ENCODE measurements around the gene GFRA3. TPM values are rescaled to one million over a fixed set of nuclear protein-coding genes. Genes with fewer than 3 reads are reported as not detected.

The GFRA3 gene
- total RNA-seq, 4 donors from 2014 or later: 0.85 to 2.0 (median 1.1) TPM; not detected in 1

- DNase-seq (ENCODE audit: low spot score in 2 of 2): no peak
- Histone ChIP-seq H3K4me1 (peaks cover 9% of the 10 kb centered on the region), H3K9me3 (no peaks in the 10 kb centered on the region), H3K27me3 (peaks cover 16% of the 10 kb centered on the region), H3K27ac (no peak overlapping the region), H3K4me3 (no peak overlapping the region), H3K36me3 (no peaks in the 10 kb centered on the region)
- TF ChIP-seq EP300 (IDR thresholded peaks at IDR 0.05) (no peak), CTCF (IDR thresholded peaks at IDR 0.05) (no peak), POLR2A (IDR thresholded peaks at IDR 0.05) (no peak), POLR2AphosphoS5 (IDR thresholded peaks at IDR 0.05) (no peak)
- WGBS: 82% methylated on average over 5 of the region's 5 CpGs
These were observed 3.1 kb downstream of the GFRA3 start for GRCh38 chr5:138271281-138271680.

- H3K36me3 ChIP-seq: no peaks in the 10 kb centered on the region
- no peak for DNase-seq (ENCODE audit: low spot score in 2 of 2)
- TF ChIP-seq EP300 (IDR thresholded peaks at IDR 0.05) (no peak), POLR2AphosphoS5 (IDR thresholded peaks at IDR 0.05) (no peak), CTCF (IDR thresholded peaks at IDR 0.05) (no peak), POLR2A (IDR thresholded peaks at IDR 0.05) (no peak)
- 94% methylated on average over 5 of the region's 8 CpGs for WGBS
- H3K27me3 ChIP-seq: peaks cover 7% of the 10 kb centered on the region
- no peaks in the 10 kb centered on the region for H3K9me3 ChIP-seq
- no peak overlapping the region for H3K4me3 ChIP-seq
- no peak overlapping the region for H3K27ac ChIP-seq
- H3K4me1 ChIP-seq: no peaks in the 10 kb centered on the region
These were observed 10.2 kb downstream of the GFRA3 start for GRCh38 chr5:138264183-138264582.

GRCh38 chr5:138263581-138263980 is 10.8 kb downstream of the GFRA3 start:
- no peaks in the 10 kb centered on the region for H3K4me1 ChIP-seq
- H3K36me3 ChIP-seq: no peaks in the 10 kb centered on the region
- H3K27ac ChIP-seq: no peak overlapping the region
- H3K9me3 ChIP-seq: no peaks in the 10 kb centered on the region
- WGBS: 73% methylated on average over 3 of the region's 3 CpGs
- DNase-seq (ENCODE audit: low spot score in 2 of 2): no peak
- H3K27me3 ChIP-seq: peaks cover 7% of the 10 kb centered on the region
- H3K4me3 ChIP-seq: no peak overlapping the region
- TF ChIP-seq POLR2AphosphoS5 (IDR thresholded peaks at IDR 0.05) (no peak), EP300 (IDR thresholded peaks at IDR 0.05) (no peak), POLR2A (IDR thresholded peaks at IDR 0.05) (no peak), CTCF (IDR thresholded peaks at IDR 0.05) (no peak)

- WGBS: 61% methylated on average over 4 of the region's 4 CpGs
- Histone ChIP-seq H3K4me1 (no peaks in the 10 kb centered on the region), H3K36me3 (no peaks in the 10 kb centered on the region), H3K9me3 (no peaks in the 10 kb centered on the region), H3K4me3 (no peak overlapping the region), H3K27me3 (no peaks in the 10 kb centered on the region), H3K27ac (no peak overlapping the region)
- TF ChIP-seq POLR2A (IDR thresholded peaks at IDR 0.05) (no peak), CTCF (IDR thresholded peaks at IDR 0.05) (no peak), EP300 (IDR thresholded peaks at IDR 0.05) (no peak), POLR2AphosphoS5 (IDR thresholded peaks at IDR 0.05) (no peak)
- no peak for DNase-seq (ENCODE audit: low spot score in 2 of 2)
These were observed 15.6 kb downstream of the GFRA3 start for GRCh38 chr5:138258704-138259292.

GRCh38 chr5:138257583-138257982 is 16.8 kb downstream of the GFRA3 start:
- WGBS: 59% methylated on average over 25 of the region's 29 CpGs
- H3K4me1 ChIP-seq: no peaks in the 10 kb centered on the region
- no peak overlapping the region for H3K27ac ChIP-seq
- DNase-seq (ENCODE audit: low spot score in 2 of 2): no peak
- TF ChIP-seq POLR2AphosphoS5 (IDR thresholded peaks at IDR 0.05) (no peak), CTCF (IDR thresholded peaks at IDR 0.05) (no peak), POLR2A (IDR thresholded peaks at IDR 0.05) (no peak), EP300 (IDR thresholded peaks at IDR 0.05) (no peak)
- H3K9me3 ChIP-seq: no peaks in the 10 kb centered on the region
- no peaks in the 10 kb centered on the region for H3K27me3 ChIP-seq
- H3K4me3 ChIP-seq: no peak overlapping the region
- no peaks in the 10 kb centered on the region for H3K36me3 ChIP-seq

All from suprapubic skin (tissue), 4 donors.